A673 (cell line): ENCODE measurements around the gene CARD6.

Experiments used
- EZH2 ChIP-seq: fragments of 200-600 bp; sonication (generic); IDR thresholded peaks from 2 replicates; pipeline ENCODE4 v1.6.1; 2017; ENCODE audit warnings: borderline replicate concordance, low read depth, mild to moderate bottlenecking, mixed read lengths, antibody characterized with exemption, low read length; ENCODE audit not compliant: poor library complexity, severe bottlenecking
- TF ChIP-seq, protein P1 (sequence below): fragments of 300-800, 200-600 bp; sonication (generic); conservative IDR thresholded peaks from 2 replicates; pipeline ENCODE4 v1.5.1; 2017; ENCODE audit warnings: low read depth, mild to moderate bottlenecking, antibody characterized with exemption, low read length, moderate library complexity, mixed read lengths

DNA sequence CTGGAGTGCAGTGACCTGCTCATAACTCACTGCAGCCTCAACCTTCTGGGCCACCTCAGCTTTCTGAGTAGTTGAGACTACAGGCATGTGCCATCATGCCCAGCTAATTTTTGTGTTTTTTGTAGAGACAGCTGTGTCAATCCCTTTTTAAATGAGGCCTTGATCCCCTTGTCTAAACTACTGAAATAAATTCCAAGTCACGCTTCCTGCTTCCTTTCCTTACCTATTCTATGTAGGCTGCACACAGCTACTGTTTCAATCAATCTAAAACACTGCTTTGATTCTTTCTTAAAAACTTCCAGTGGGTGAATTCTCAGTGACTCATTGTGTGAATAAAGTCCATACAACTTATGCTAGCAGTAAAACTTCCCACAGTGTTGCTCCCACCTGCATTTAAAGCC is 65.2 kb downstream of the CARD6 start:
- TF ChIP-seq, protein P1, sequence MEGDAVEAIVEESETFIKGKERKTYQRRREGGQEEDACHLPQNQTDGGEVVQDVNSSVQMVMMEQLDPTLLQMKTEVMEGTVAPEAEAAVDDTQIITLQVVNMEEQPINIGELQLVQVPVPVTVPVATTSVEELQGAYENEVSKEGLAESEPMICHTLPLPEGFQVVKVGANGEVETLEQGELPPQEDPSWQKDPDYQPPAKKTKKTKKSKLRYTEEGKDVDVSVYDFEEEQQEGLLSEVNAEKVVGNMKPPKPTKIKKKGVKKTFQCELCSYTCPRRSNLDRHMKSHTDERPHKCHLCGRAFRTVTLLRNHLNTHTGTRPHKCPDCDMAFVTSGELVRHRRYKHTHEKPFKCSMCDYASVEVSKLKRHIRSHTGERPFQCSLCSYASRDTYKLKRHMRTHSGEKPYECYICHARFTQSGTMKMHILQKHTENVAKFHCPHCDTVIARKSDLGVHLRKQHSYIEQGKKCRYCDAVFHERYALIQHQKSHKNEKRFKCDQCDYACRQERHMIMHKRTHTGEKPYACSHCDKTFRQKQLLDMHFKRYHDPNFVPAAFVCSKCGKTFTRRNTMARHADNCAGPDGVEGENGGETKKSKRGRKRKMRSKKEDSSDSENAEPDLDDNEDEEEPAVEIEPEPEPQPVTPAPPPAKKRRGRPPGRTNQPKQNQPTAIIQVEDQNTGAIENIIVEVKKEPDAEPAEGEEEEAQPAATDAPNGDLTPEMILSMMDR, result no peak
- no peak for TF ChIP-seq EZH2
